Erythroblast (primary cell): ENCODE results near the gene DBF4B.
"Not testable (repeated sequence)": the region's sequence is repeated elsewhere in the genome, so short reads cannot be mapped to it uniquely, and the experiment has no call there.

Experiments
- DNase-seq, 2 experiments: peaks; one replicate each; lab custom pipeline; 2025; lab: John Stamatoyannopoulos, UW
- GATA1 ChIP-seq: IDR thresholded peaks from 2 replicates; pipeline ENCODE4 v1.6.1; 2011; ENCODE audit warnings: low read depth, mild to moderate bottlenecking, control low read depth, low read length, moderate library complexity
- POLR2A ChIP-seq: IDR thresholded peaks from 2 replicates; pipeline ENCODE4 v1.6.1; 2011; ENCODE audit warnings: mild to moderate bottlenecking, low read length

Gene DBF4B

DNA sequence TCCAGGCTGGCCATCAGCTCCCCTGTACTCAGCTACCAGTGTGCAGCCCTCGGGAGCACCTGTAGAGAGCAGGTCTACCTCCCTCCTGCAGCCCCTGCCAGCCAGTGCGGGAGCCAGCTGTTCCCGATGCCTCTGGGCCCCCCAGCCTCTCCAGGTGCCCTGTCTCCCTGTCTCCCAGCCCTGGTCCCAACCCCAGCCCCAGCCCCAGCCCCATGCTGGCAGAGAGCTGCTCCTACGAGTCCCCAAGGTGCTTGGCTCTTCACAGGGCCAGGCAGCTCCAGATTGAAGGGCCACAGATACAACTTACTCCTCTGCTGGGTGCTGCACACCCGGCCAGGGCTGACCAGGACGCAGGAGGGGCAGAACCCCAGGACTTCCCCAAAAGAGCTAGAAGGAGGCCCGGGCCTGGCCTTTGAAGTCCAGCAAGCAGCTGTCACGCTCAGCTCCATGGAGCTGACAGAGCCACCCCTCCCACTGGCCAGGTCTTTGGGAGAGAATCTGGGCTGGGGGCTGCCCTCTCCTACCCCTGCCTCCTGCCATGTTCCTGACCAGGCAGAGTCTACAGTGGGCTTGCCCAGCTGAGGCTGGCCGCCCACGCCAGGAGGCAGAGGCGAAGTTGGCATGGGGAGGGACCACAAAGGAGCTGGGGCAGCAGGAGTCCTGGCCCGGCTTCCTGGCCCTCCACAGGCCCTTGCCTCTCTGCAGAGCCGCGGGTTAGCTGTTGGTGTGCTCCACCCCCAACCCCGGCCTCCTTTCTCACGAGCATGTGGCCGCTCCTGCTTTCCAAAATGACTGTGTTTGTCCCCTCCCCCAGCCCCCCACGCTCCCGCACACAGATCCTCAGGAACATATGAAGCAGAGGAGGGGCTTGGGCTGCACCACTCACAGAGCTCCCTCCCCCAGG, 40.9 kb downstream of the DBF4B start:
- DNase-seq, result no peak
- no peak for TF ChIP-seq GATA1
- TF ChIP-seq POLR2A, result no peak

- no peak for DNase-seq
- TF ChIP-seq GATA1, result no peak
- no peak for TF ChIP-seq POLR2A
These were observed 41.5 kb downstream of the DBF4B start for GRCh38 chr17:44749980-44750318.

- no peak for TF ChIP-seq GATA1
- no peak for TF ChIP-seq POLR2A
These were observed 42.9 kb downstream of the DBF4B start for GRCh38 chr17:44751331-44751730.

DNA sequence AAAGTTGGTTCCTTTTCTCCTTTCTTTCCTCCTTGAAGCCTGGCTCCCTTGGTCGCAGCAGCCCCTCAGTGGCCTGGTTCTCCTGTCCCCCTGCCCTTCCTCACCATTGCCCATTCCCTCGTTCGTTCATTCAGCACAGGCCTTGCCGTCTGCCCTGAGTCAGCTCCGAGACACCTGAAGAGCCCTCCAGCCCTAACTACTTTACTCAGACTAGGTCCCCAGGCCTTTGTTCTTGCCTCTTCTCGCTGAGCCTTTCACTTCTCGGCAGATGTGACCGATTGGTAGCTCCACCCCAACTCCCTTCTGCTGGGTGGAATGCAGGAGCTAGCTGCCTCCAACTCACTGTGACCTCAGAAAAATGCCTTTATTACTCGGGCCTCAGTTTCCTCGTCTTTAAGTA, 43.3 kb downstream of the DBF4B start:
- TF ChIP-seq GATA1, result no peak
- no peak for TF ChIP-seq POLR2A

More at GRCh38 chr17:44751331-44751730, 42.9 kb downstream of the DBF4B start:
- no peak for DNase-seq

GRCh38 chr17:44752953-44753861, 44.7 kb downstream of the DBF4B start:
- no peak for TF ChIP-seq POLR2A
- no peak for TF ChIP-seq GATA1
- no peak for DNase-seq

More for the DNA sequence above, 43.3 kb downstream of the DBF4B start:
- no peak for DNase-seq

DNA sequence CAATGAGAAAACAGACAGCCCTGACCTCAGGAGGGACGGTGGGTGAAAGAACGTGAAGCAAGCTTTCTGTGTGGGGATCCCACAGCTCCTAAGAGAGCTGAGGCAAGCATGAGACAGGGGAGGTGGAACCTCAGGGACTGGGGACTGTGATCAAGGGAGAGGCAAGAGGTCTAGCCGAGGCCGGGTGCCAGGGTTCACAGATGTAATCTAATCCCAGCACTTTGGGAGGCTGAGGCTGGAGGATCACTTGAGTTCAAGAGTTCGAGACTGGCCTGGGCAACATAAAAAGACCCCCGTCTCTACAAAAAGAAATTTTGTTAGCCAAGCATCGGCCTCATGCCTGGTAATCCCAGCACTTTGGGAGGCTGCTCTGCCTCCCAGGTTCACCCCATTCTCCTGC, 45.8 kb downstream of the DBF4B start:
- DNase-seq, result no peak
- TF ChIP-seq GATA1 (no peak), POLR2A (no peak)

DNA sequence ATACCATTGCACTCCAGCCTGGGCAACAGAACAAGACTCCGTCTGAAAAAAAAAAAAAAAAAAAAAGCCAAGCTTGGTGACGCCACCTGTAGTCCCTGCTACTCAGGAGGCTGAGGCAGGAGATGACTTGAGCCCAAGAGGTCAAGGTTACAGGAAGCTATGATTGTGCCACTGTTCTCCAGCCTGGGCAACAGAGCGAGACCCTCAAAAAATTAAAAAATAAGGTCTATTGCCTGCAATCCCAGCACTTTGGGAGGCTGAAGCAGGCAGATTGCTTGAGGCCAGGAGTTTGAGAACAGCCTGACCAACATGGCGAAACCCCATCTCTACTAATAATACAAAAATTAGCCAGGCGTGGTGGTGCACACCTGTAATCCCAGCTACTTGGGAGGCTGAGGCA, 46.7 kb downstream of the DBF4B start:
- not testable (repeated sequence) for DNase-seq

- TF ChIP-seq POLR2A (no peak), GATA1 (no peak)
- DNase-seq, result peak in 1 of 2 experiments; percentile 13
These were observed 48.8 kb downstream of the DBF4B start for GRCh38 chr17:44757045-44757917.

DNA sequence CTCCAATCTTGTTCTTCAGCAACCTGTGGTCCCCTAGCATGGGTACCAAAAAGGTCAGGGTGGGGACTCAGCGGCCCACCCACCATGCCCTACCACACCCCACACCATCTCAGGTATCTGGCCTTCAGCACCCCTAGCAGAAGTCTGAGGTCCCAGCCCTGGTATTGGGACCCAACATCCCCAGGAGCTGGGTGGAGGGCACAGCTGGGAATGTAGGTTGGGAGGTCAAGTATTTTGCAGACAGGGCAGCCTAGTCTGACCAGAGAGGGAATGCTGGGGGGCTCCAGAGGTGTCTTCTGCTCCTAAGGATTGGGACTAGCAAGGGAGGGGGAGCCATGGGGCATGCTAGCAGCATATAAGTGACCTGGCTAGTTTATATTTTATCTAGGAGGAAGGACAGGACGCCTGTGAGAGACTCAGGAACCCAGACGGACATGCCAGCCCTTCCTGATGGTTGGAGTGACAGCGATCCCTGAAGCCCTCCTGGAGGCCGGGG, 49.5 kb downstream of the DBF4B start:
- no peak for DNase-seq
- TF ChIP-seq POLR2A (no peak), GATA1 (no peak)

GRCh38 chr17:44758414-44759085, 50.1 kb downstream of the DBF4B start, which contains the start of gene ADAM11:
Gene ADAM11 (plus strand): TSS chr17:44758988. CDS start chr17:44759200, 212 bp downstream.
- TF ChIP-seq POLR2A, result no peak
- TF ChIP-seq GATA1, result no peak
- no peak for DNase-seq

- no peak for DNase-seq
- TF ChIP-seq POLR2A (no peak), GATA1 (no peak)
These were observed 50.8 kb downstream of the DBF4B start for GRCh38 chr17:44759086-44759915.

- no peak for DNase-seq
- no peak for TF ChIP-seq GATA1
- no peak for TF ChIP-seq POLR2A
These were observed 51.4 kb downstream of the DBF4B start for GRCh38 chr17:44759916-44760243.
